Thyroid gland (tissue), 4 donors: ENCODE data around the gene DNAH11.

ENCODE experiments used
- POLR2A ChIP-seq, 2 donors: fragments of 450-650 bp; IDR thresholded peaks; one replicate each; pipeline ENCODE4 v1.6.1; 2017; ENCODE audit warnings: antibody characterized with exemption in 2 of 2, mild to moderate bottlenecking in 2 of 2, moderate library complexity in 1 of 2
- TF ChIP-seq, protein P1 (sequence below), 6 experiments: fragments of 200-600 bp in 3 of 6; fragments of 450-650 bp in 3 of 6; sonication (generic) in 3 of 6; IDR thresholded peaks; one replicate each; pipeline ENCODE4 v1.5.1; 2016 to 2019; ENCODE audit warnings: antibody characterized with exemption in 6 of 6, mild to moderate bottlenecking in 2 of 6, inconsistent platforms in 1 of 6, moderate library complexity in 1 of 6

DNA sequence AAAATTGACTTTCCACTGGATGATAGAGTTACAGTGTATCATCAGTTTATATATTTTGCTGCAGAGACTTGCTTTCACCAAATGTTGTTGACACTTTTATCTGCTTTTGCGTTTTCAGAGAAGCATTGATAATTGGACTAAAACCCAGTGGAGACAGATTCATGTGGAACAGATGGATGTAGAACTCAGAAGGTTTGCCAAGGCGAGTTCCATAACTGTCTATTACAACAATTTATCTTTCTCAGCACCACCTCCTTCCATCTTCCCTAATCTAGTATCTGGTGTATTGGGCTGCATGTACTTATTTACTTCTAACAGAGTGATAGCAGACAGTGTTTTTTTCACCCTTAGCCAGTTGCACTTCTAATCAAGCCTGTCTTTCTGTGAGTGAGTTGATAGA lies 73.3 kb downstream of the DNAH11 start:
- TF ChIP-seq, protein P1, sequence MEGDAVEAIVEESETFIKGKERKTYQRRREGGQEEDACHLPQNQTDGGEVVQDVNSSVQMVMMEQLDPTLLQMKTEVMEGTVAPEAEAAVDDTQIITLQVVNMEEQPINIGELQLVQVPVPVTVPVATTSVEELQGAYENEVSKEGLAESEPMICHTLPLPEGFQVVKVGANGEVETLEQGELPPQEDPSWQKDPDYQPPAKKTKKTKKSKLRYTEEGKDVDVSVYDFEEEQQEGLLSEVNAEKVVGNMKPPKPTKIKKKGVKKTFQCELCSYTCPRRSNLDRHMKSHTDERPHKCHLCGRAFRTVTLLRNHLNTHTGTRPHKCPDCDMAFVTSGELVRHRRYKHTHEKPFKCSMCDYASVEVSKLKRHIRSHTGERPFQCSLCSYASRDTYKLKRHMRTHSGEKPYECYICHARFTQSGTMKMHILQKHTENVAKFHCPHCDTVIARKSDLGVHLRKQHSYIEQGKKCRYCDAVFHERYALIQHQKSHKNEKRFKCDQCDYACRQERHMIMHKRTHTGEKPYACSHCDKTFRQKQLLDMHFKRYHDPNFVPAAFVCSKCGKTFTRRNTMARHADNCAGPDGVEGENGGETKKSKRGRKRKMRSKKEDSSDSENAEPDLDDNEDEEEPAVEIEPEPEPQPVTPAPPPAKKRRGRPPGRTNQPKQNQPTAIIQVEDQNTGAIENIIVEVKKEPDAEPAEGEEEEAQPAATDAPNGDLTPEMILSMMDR (IDR thresholded peaks at IDR 0.05) = no peak
- TF ChIP-seq POLR2A (IDR thresholded peaks at IDR 0.05) = no peak
